Upper lobe of right lung (tissue), 1 donor: ENCODE results near the gene NIPAL3. TPM values are rescaled to one million over a fixed set of nuclear protein-coding genes. Genes with fewer than 3 reads are reported as not detected.

Experiments used
- ATAC-seq: fragments of 200-7000 bp; cut with Tn5 transposase; one replicate; pipeline ENCODE4 v1.9.1; 2020; ENCODE audit warnings: mild to moderate bottlenecking, moderate library complexity
- DNase-seq: peaks from one replicate; pipeline ENCODE4 v3.0.0-alpha.2; 2020
- H3K27ac ChIP-seq: fragments of 200-600 bp; one replicate; pipeline ENCODE4 v1.8.0; 2022
- H3K27me3 ChIP-seq: fragments of 200-600 bp; one replicate; pipeline ENCODE4 v1.8.0; 2022; ENCODE audit warnings: mild to moderate bottlenecking
- H3K36me3 ChIP-seq: fragments of 200-600 bp; one replicate; pipeline ENCODE4 v1.8.0; 2022
- H3K4me1 ChIP-seq: fragments of 200-600 bp; one replicate; pipeline ENCODE4 v1.8.0; 2022
- H3K4me3 ChIP-seq: fragments of 200-600 bp; one replicate; pipeline ENCODE4 v1.8.0; 2022; ENCODE audit warnings: mild to moderate bottlenecking
- H3K9me3 ChIP-seq: fragments of 200-600 bp; one replicate; pipeline ENCODE4 v1.8.0; 2022
- intact Hi-C: fragments of 100-400 bp; cut with DNase I; formaldehyde crosslinking; loops from one replicate; pipeline ENCODE4 v1.11.0; 2022
- total RNA-seq: library from RNA; stranded (reverse); fragmentation: NEBNext Ultra II Directional; extraction: Animal tissue kit (Norgen Biotek cat#: 25700); gene quantifications from one replicate; pipeline ENCODE4 v1.2.1, GENCODE V29; 2021
- TF ChIP-seq, protein P1 (sequence below): fragments of 200-600 bp; IDR thresholded peaks from one replicate; pipeline ENCODE4 v1.8.0; 2022; ENCODE audit warnings: antibody characterized with exemption
- donor health status: DM: no; HTN: yes; CAD: no; lungs with severe emphysema.

Gene NIPAL3
- total RNA-seq, 1 donor from 2014 or later, result 37.8 TPM

- Histone ChIP-seq H3K4me1 (no peaks in the 10 kb centered on the region), H3K4me3 (no peak overlapping the region), H3K27me3 (no peaks in the 10 kb centered on the region), H3K27ac (no peak overlapping the region), H3K9me3 (no peaks in the 10 kb centered on the region), H3K36me3 (peaks cover 7% of the 10 kb centered on the region)
- TF ChIP-seq, protein P1, sequence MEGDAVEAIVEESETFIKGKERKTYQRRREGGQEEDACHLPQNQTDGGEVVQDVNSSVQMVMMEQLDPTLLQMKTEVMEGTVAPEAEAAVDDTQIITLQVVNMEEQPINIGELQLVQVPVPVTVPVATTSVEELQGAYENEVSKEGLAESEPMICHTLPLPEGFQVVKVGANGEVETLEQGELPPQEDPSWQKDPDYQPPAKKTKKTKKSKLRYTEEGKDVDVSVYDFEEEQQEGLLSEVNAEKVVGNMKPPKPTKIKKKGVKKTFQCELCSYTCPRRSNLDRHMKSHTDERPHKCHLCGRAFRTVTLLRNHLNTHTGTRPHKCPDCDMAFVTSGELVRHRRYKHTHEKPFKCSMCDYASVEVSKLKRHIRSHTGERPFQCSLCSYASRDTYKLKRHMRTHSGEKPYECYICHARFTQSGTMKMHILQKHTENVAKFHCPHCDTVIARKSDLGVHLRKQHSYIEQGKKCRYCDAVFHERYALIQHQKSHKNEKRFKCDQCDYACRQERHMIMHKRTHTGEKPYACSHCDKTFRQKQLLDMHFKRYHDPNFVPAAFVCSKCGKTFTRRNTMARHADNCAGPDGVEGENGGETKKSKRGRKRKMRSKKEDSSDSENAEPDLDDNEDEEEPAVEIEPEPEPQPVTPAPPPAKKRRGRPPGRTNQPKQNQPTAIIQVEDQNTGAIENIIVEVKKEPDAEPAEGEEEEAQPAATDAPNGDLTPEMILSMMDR, result no peak
- DNase-seq, result no peak
- no peak for ATAC-seq
- intact Hi-C loops, result no loop called here
Measured at GRCh38 chr1:24437631-24438396, 22.2 kb downstream of the NIPAL3 start.

DNA sequence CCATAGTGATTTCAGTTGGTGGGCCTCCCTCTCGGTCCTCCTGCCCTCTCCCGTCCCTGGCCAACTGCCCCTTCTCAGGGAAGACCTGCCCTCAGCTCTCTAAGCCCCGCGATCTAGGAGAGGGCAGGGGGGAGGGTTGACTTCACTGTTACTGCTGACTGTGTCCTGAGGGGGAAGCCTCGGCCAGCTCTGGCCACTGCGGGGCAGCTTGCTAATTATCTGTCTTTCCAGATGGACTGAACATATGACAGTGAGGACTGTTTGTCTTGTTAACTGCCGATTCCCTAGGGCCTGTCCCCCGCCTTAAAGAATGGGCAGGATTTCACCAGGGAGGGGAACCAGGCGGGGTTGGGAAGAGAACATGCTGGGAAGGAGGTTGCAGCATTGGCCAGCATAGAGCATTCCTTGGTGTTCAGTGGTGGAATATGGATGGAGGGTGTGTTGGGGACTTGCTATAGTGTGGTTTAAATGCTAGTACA, 22.9 kb downstream of the NIPAL3 start:
- no peak overlapping the region for H3K27ac ChIP-seq
- ATAC-seq, result peak; percentile 27
- no peak overlapping the region for H3K4me3 ChIP-seq
- no peaks in the 10 kb centered on the region for H3K27me3 ChIP-seq
- H3K36me3 ChIP-seq, result peaks cover 7% of the 10 kb centered on the region
- DNase-seq, result no peak
- H3K4me1 ChIP-seq, result no peaks in the 10 kb centered on the region
- intact Hi-C loops, result no loop called here
- no peaks in the 10 kb centered on the region for H3K9me3 ChIP-seq
- TF ChIP-seq, protein P1, result no peak

- no peak for DNase-seq
Measured at GRCh38 chr1:24440436-24440835, 24.8 kb downstream of the NIPAL3 start.

DNA sequence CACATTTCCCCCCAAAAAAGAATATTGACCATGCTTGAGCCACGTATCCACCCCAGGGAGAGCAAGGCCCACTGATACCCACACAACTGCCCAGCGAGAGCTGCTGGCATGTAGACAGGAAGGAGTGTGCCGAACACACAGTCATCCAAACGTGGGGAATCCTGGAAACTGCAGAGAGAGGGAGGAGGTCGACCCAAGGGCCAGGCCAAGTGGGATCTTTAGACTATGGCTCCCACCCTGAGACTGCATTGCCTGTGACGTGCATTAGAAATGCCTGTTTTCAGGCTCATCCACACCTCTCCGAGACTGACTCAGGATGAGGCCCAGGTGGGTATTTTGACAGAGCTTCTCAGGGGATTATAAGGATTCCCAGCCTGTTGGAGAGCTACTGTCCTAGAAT, 25.9 kb downstream of the NIPAL3 start:
- TF ChIP-seq, protein P1, result no peak
- Histone ChIP-seq H3K36me3 (peaks cover 24% of the 10 kb centered on the region), H3K4me3 (no peak overlapping the region), H3K27ac (no peak overlapping the region), H3K9me3 (no peaks in the 10 kb centered on the region), H3K27me3 (no peaks in the 10 kb centered on the region), H3K4me1 (no peaks in the 10 kb centered on the region)
- intact Hi-C loops, result no loop called here
- DNase-seq, result no peak
- ATAC-seq, result no peak

More at GRCh38 chr1:24440436-24440835, 24.8 kb downstream of the NIPAL3 start:
- Histone ChIP-seq H3K27ac (no peak overlapping the region), H3K4me3 (no peak overlapping the region), H3K9me3 (no peaks in the 10 kb centered on the region), H3K4me1 (no peaks in the 10 kb centered on the region), H3K36me3 (peaks cover 20% of the 10 kb centered on the region), H3K27me3 (no peaks in the 10 kb centered on the region)
- ATAC-seq, result no peak
- TF ChIP-seq, protein P1, result no peak
- intact Hi-C loops, result no loop called here

DNA sequence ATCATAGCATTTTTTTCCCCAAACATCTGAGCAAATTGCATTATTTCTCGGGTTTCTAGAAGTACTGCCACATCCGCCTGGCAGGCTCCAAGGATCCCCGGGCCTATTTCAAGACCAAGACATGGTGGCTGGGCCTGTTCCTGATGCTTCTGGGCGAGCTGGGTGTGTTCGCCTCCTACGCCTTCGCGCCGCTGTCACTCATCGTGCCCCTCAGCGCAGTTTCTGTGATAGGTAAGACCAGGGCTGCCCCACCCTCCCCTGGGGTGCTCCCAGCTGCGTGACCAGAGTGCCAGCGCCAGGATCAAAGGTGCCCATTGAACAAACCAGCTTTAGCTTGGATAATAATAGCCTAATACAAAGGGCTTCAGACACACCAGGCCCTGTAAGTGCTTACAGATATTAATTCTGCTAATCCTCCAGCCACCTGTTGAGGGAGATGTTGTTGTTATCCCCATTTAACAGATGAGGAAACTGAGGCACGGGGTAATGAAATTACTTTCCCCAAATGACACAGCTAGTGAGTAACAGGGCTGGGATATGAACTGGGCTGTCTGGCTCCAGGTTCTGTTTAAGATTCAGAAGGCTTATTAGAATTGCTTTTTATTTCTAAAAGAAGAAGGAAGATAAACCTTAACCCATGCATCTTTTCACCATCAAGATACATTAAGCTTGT, 26.5 kb downstream of the NIPAL3 start:
- no peak overlapping the region for H3K27ac ChIP-seq
- TF ChIP-seq, protein P1, result no peak
- H3K27me3 ChIP-seq, result no peaks in the 10 kb centered on the region
- no peak overlapping the region for H3K4me3 ChIP-seq
- DNase-seq (no peak), ATAC-seq (no peak)
- no peaks in the 10 kb centered on the region for H3K9me3 ChIP-seq
- H3K4me1 ChIP-seq, result no peaks in the 10 kb centered on the region
- peaks cover 24% of the 10 kb centered on the region for H3K36me3 ChIP-seq
- intact Hi-C loops, result no loop called here
